Kidney (tissue), 14 donors: ENCODE data around the gene MFAP4. TPM values are rescaled to one million over a fixed set of nuclear protein-coding genes. Genes with fewer than 3 reads are reported as not detected.

Experiments used
- DNase-seq, 5 donors: peaks; one replicate each; pipeline ENCODE4 v3.0.0-alpha.2; 2013 to 2020
- FAIRE-seq: peaks from 2 replicates; lab custom pipeline; 2012; peaks lifted over from hg19 to GRCh38; lab: Jason Lieb, UNC
- H3K27ac ChIP-seq, 2 donors: one replicate each; pipeline ENCODE4 v1.7.0; 2013; ENCODE audit warnings: low read depth in 2 of 2, low read length in 2 of 2, inconsistent platforms in 1 of 2
- H3K27me3 ChIP-seq: one replicate; pipeline ENCODE4 v1.7.1; 2013; ENCODE audit warnings: low read length, inconsistent platforms; ENCODE audit not compliant: control insufficient read depth, insufficient read depth
- H3K36me3 ChIP-seq, 3 donors: one replicate each; pipeline versions ENCODE4 v1.7.0 to v1.7.1; 2013; ENCODE audit warnings: low read length in 3 of 3, control low read depth in 1 of 3, inconsistent platforms in 1 of 3; ENCODE audit not compliant: insufficient read depth in 3 of 3, control insufficient read depth in 2 of 3
- H3K4me1 ChIP-seq, 3 donors: one replicate each; pipeline versions ENCODE4 v1.7.0 to v1.7.1; 2013; ENCODE audit warnings: low read length in 3 of 3, inconsistent platforms in 1 of 3, low read depth in 1 of 3; ENCODE audit not compliant: control insufficient read depth in 2 of 3, insufficient read depth in 2 of 3
- H3K4me3 ChIP-seq, 3 donors: one replicate each; pipeline versions ENCODE4 v1.7.0 to v1.8.1; 2013; ENCODE audit warnings: low read length in 3 of 3, control low read depth in 1 of 3, inconsistent platforms in 1 of 3
- H3K9ac ChIP-seq, 3 donors: one replicate each; pipeline versions ENCODE4 v1.7.0 to v1.7.1; 2013; ENCODE audit warnings: low read length in 3 of 3, control low read depth in 1 of 3, inconsistent platforms in 1 of 3
- H3K9me3 ChIP-seq, 3 donors: one replicate each; pipeline versions ENCODE4 v1.7.0 to v1.7.1; 2013; ENCODE audit warnings: low read length in 3 of 3, control low read depth in 1 of 3, inconsistent platforms in 1 of 3; ENCODE audit not compliant: control insufficient read depth in 2 of 3, insufficient read depth in 1 of 3
- intact Hi-C: fragments of 100-400 bp; cut with DNase I; formaldehyde crosslinking; loops from one replicate; pipeline ENCODE4 v1.11.1; 2022
- polyA plus RNA-seq: library from polyadenylated mRNA; stranded (reverse); fragments of 350-450 nt; fragmentation: Illumina TruSeq; extraction: RNeasy Lipid Tissue Mini Kit (QIAGEN cat#74804); gene quantifications from one replicate; pipeline ENCODE4 v1.2.3, GENCODE V29; 2014; ENCODE audit warnings: low read depth, low replicate concordance; ENCODE audit not compliant: insufficient read depth
- total RNA-seq: library from RNA; stranded (reverse); fragmentation: NEBNext Ultra II Directional; extraction: Animal tissue kit (Norgen Biotek cat#: 25700); gene quantifications from one replicate; pipeline ENCODE4 v1.2.1, GENCODE V29; 2021
- TF ChIP-seq, protein P1 (sequence below): IDR thresholded peaks from 3 replicates; pipeline ENCODE4 v1.5.1; 2012; ENCODE audit warnings: mild to moderate bottlenecking, moderate library complexity, borderline replicate concordance; ENCODE audit not compliant: insufficient read depth; ENCODE audit errors: extremely low read depth
- donor health status: control.
- donor health status: control.
- donor health status: control.
- donor health status: control.
- donor health status: control.
- donor health status: DM: yes; HTN: yes; CAD: no.
- donor health status: Normal renal cell carcinoma (clear cell type).

The MFAP4 gene
- total and polyA plus RNA-seq, 2 donors from 2014 or later, result 27.6 to 51.1 TPM

- Histone ChIP-seq H3K27me3 (no peaks in the 10 kb centered on the region), H3K4me1 (no peaks in the 10 kb centered on the region), H3K36me3 (no peaks in the 10 kb centered on the region), H3K9ac (no peak overlapping the region), H3K27ac (no peak overlapping the region), H3K4me3 (no peak overlapping the region), H3K9me3 (no peaks in the 10 kb centered on the region)
- TF ChIP-seq, protein P1, sequence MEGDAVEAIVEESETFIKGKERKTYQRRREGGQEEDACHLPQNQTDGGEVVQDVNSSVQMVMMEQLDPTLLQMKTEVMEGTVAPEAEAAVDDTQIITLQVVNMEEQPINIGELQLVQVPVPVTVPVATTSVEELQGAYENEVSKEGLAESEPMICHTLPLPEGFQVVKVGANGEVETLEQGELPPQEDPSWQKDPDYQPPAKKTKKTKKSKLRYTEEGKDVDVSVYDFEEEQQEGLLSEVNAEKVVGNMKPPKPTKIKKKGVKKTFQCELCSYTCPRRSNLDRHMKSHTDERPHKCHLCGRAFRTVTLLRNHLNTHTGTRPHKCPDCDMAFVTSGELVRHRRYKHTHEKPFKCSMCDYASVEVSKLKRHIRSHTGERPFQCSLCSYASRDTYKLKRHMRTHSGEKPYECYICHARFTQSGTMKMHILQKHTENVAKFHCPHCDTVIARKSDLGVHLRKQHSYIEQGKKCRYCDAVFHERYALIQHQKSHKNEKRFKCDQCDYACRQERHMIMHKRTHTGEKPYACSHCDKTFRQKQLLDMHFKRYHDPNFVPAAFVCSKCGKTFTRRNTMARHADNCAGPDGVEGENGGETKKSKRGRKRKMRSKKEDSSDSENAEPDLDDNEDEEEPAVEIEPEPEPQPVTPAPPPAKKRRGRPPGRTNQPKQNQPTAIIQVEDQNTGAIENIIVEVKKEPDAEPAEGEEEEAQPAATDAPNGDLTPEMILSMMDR, result no peak
- intact Hi-C loops, result no loop called here
- DNase-seq, result no peak
- FAIRE-seq, result no peak
These were observed 28.3 kb upstream of the MFAP4 start for GRCh38 chr17:19415311-19415710.

GRCh38 chr17:19414396-19415280, 27.6 kb upstream of the MFAP4 start:
- DNase-seq, result no peak
- intact Hi-C loops, result no loop called here
- H3K27ac ChIP-seq, result no peak overlapping the region
- H3K4me3 ChIP-seq, result no peak overlapping the region
- FAIRE-seq, result no peak
- H3K9ac ChIP-seq, result no peak overlapping the region
- no peaks in the 10 kb centered on the region for H3K36me3 ChIP-seq
- no peaks in the 10 kb centered on the region for H3K4me1 ChIP-seq
- TF ChIP-seq, protein P1, result no peak
- H3K9me3 ChIP-seq, result no peaks in the 10 kb centered on the region
- H3K27me3 ChIP-seq, result no peaks in the 10 kb centered on the region

DNA sequence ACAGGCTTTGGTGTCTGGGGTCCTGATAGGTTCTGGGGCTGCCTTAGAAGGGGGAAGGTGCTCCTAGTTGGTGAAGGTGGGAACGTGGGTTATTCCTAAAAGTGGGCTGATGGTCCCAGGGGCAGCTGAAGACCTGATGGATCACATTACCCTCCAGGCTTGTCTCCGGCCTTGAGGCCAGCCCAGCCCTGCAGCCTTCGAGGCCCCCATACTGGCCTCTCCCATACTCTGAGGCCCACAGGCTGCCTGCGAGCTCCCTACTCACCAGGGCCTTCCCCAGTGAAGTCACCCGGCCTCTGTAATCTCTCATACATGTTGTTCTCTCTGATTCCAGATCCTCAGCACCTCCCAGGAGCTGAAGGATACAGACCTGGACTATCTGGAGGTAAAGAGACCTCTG, 26.8 kb upstream of the MFAP4 start:
- H3K27ac ChIP-seq, result no peak overlapping the region
- H3K4me3 ChIP-seq, result no peak overlapping the region
- H3K27me3 ChIP-seq, result no peaks in the 10 kb centered on the region
- no peaks in the 10 kb centered on the region for H3K9me3 ChIP-seq
- intact Hi-C loops, result no loop called here
- no peak overlapping the region for H3K9ac ChIP-seq
- H3K4me1 ChIP-seq, result no peaks in the 10 kb centered on the region
- TF ChIP-seq, protein P1, result no peak
- DNase-seq, result no peak
- FAIRE-seq, result no peak
- no peaks in the 10 kb centered on the region for H3K36me3 ChIP-seq

- TF ChIP-seq, protein P1, result no peak
- DNase-seq (no peak), FAIRE-seq (no peak)
- Histone ChIP-seq H3K36me3 (no peaks in the 10 kb centered on the region), H3K9me3 (no peaks in the 10 kb centered on the region), H3K4me3 (no peak overlapping the region), H3K27ac (no peak overlapping the region), H3K4me1 (no peaks in the 10 kb centered on the region), H3K9ac (no peak overlapping the region), H3K27me3 (no peaks in the 10 kb centered on the region)
- intact Hi-C loops, result no loop called here
These were observed 26.0 kb upstream of the MFAP4 start for GRCh38 chr17:19412984-19413383.
